ENCODE results near the gene NKD2.

The NKD2 gene

DNA sequence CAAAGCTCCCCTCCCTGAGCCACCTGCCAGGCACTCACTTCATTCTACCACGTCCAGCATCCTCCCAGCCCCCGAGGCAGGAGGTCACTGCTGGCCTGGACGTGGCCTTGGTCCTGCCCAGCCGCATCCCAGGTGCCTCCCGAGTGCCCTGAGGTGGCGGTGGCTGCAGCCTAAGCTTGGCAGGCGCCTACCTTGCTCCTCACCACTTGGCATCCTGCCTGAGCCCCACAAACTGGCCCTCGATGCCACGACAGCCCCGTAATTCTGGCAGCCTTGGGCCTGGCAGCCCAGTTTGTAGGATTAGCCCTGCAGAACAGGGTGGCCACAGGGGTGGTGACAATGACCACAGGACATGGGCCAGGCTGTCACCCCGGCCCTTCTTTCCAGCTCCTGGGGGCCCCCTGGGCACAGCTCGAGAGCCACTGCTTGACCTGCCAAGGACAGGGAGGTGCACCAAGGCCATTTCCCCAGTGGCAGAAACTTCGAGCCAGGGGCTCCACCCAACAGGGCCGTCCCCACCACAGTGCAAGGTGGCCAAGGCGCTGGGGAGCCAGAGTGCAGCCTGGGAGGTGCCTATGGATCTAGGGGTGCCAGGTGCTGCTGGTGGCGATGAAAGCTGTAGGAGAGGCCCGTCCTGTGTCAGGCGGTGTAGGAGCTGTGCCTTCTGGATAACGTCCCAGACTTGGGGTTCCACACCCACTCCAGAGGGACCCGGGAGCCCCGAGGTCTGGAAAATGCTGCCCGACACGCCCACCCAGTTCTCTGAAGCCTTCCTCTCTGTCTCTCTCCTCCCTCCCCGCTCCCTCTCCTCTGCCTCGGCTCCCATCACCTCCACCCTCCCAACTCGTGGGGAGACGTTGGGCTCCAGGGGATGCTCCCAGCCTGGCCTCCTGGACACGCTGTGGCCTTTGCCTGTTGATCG lies 18.4 kb downstream of the NKD2 start:
- Histone ChIP-seq H4K20me1 (ENCODE audit: insufficient read depth, low read length) (no peaks in the 10 kb centered on the region), H2AFZ (ENCODE audit: low read length) (no peak overlapping the region), H3K9me3 (ENCODE audit: low read length) (no peaks in the 10 kb centered on the region), H3K27ac (ENCODE audit: low read depth, low read length, poor library complexity, severe bottlenecking) (no peak overlapping the region), H3K9me2 (ENCODE audit: low read depth, low read length) (no peaks in the 10 kb centered on the region), H3K79me2 (ENCODE audit: insufficient read depth, low read length) (no peaks in the 10 kb centered on the region), H3K9ac (ENCODE audit: low read length) (no peak overlapping the region), H3K4me2 (ENCODE audit: low read length) (no peak overlapping the region), H3F3A (ENCODE audit: insufficient read depth, low read length) (no peaks in the 10 kb centered on the region), H3K4me3 (ENCODE audit: low read depth, low read length, poor library complexity, severe bottlenecking) (no peak overlapping the region), H3K27me3 (ENCODE audit: insufficient read depth, low read length) (0 out of 2 replicates have a peak, but pooled peaks cover 4% of the 10 kb centered on the region), H3K4me1 (ENCODE audit: insufficient read depth, low read length, severe bottlenecking) (no peaks in the 10 kb centered on the region), H3K36me3 (ENCODE audit: insufficient read depth, low read length) (no peaks in the 10 kb centered on the region)
- TF ChIP-seq, protein P1, sequence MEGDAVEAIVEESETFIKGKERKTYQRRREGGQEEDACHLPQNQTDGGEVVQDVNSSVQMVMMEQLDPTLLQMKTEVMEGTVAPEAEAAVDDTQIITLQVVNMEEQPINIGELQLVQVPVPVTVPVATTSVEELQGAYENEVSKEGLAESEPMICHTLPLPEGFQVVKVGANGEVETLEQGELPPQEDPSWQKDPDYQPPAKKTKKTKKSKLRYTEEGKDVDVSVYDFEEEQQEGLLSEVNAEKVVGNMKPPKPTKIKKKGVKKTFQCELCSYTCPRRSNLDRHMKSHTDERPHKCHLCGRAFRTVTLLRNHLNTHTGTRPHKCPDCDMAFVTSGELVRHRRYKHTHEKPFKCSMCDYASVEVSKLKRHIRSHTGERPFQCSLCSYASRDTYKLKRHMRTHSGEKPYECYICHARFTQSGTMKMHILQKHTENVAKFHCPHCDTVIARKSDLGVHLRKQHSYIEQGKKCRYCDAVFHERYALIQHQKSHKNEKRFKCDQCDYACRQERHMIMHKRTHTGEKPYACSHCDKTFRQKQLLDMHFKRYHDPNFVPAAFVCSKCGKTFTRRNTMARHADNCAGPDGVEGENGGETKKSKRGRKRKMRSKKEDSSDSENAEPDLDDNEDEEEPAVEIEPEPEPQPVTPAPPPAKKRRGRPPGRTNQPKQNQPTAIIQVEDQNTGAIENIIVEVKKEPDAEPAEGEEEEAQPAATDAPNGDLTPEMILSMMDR (IDR thresholded peaks at IDR 0.05; ENCODE audit: low read length) = no peak
- TF ChIP-seq EZH2 (IDR thresholded peaks at IDR 0.05; ENCODE audit: borderline replicate concordance, low read length) = no peak

DNA sequence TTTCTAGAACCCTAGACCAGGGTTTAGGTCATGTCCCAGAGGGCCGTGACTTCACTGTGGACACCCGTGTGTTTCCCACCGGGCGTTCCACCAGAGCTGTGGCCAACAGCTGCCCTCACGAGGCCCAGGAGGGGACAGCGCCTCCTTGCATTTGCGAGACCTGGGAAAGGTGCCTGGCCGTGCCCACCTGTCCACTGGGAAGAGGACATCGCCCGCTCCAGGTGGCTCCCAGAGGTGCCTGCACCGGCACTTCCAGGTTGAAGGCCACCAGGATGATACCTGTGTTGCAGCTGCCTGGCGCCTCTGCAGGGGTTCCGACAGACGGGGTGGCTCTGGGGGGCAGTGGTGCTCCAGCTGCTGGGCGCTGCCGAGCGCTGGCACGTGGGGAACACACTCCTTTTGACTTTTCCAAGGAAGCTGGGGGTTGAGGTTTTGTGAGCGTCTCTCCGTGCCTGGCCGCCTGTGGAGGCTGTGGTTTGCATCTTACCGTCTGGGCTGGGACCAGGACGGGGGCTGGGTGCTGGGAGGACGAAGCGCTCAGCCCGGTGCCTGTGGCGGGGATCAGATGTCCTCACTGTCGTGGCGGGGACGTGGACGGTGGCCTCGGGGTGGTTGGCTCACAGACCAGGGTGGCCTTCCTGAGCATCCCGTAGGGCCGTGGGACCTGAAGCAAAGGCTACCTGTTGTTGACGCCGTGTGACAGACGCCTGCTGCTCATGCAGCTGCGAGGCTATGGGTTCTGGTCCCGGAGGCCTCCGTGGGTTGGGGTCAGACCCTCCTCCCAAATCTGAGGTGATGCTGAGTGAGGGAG lies 19.2 kb downstream of the NKD2 start:
- Histone ChIP-seq H3K4me1 (ENCODE audit: insufficient read depth, low read length, severe bottlenecking) (no peaks in the 10 kb centered on the region), H3K27me3 (ENCODE audit: insufficient read depth, low read length) (0 out of 2 replicates have a peak, but pooled peaks cover 4% of the 10 kb centered on the region), H3K79me2 (ENCODE audit: insufficient read depth, low read length) (no peaks in the 10 kb centered on the region), H3K27ac (ENCODE audit: low read depth, low read length, poor library complexity, severe bottlenecking) (no peak overlapping the region), H2AFZ (ENCODE audit: low read length) (no peak overlapping the region), H3K9ac (ENCODE audit: low read length) (no peak overlapping the region), H3K4me2 (ENCODE audit: low read length) (no peak overlapping the region), H4K20me1 (ENCODE audit: insufficient read depth, low read length) (no peaks in the 10 kb centered on the region), H3F3A (ENCODE audit: insufficient read depth, low read length) (no peaks in the 10 kb centered on the region), H3K36me3 (ENCODE audit: insufficient read depth, low read length) (no peaks in the 10 kb centered on the region), H3K4me3 (ENCODE audit: low read depth, low read length, poor library complexity, severe bottlenecking) (no peak overlapping the region), H3K9me2 (ENCODE audit: low read depth, low read length) (no peaks in the 10 kb centered on the region), H3K9me3 (ENCODE audit: low read length) (no peaks in the 10 kb centered on the region)
- TF ChIP-seq EZH2 (IDR thresholded peaks at IDR 0.05; ENCODE audit: borderline replicate concordance, low read length) = no peak

DNA sequence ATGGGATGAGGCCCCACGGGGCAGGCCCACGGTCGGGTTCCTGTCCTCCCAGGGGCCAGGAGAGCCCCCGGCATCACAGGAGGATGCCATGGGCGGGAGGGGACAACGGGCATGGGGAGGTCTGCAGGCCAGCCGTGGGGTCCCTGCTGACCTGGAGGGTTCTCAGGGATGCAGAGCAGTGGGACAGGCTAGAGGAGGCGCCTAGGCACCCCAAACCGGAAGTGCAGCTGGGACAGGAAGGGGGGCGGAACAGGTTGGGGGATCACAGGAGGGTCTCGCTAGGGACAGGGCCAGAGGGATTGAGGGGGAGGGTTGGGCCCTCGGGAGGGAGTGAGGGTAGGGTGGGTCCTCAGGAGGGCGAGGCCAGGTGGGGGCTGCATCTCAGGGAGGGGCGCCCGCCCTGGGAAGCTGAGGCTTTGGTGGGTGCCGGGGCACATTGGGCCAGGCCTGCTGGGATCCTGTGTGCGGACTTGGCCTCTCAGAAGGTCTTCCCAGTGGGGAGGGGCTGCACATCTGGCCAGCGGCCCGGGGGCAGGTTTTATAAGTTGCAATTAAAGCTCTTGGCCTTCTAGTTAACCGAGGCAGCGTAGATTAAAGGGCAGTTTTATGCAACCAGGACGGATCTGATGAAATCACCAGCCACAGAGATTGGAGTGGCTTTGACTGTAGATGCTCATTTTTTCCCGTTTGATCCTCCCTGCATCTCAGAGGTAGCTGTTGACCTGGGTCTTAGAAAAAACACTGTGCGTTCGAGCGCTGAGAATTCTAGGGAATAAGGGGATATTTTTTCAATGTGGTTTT lies 20.1 kb downstream of the NKD2 start:
- no peak overlapping the region for H3K4me3 ChIP-seq (ENCODE audit: low read depth, low read length, poor library complexity, severe bottlenecking)
- H3K27ac ChIP-seq (ENCODE audit: low read depth, low read length, poor library complexity, severe bottlenecking) = no peak overlapping the region
- no peak overlapping the region for H3K9ac ChIP-seq (ENCODE audit: low read length)
- no peaks in the 10 kb centered on the region for H3K4me1 ChIP-seq (ENCODE audit: insufficient read depth, low read length, severe bottlenecking)
- H3K9me3 ChIP-seq (ENCODE audit: low read length) = no peaks in the 10 kb centered on the region
- no peaks in the 10 kb centered on the region for H3K36me3 ChIP-seq (ENCODE audit: insufficient read depth, low read length)
- no peaks in the 10 kb centered on the region for H3K79me2 ChIP-seq (ENCODE audit: insufficient read depth, low read length)
- H2AFZ ChIP-seq (ENCODE audit: low read length) = no peak overlapping the region
- H3K4me2 ChIP-seq (ENCODE audit: low read length) = no peak overlapping the region
- H3F3A ChIP-seq (ENCODE audit: insufficient read depth, low read length) = no peaks in the 10 kb centered on the region
- TF ChIP-seq, protein P1 (IDR thresholded peaks at IDR 0.05; ENCODE audit: low read length) = no peak
- no peak for TF ChIP-seq EZH2 (IDR thresholded peaks at IDR 0.05; ENCODE audit: borderline replicate concordance, low read length)
- H4K20me1 ChIP-seq (ENCODE audit: insufficient read depth, low read length) = no peaks in the 10 kb centered on the region
- 0 out of 2 replicates have a peak, but pooled peaks cover 4% of the 10 kb centered on the region for H3K27me3 ChIP-seq (ENCODE audit: insufficient read depth, low read length)
- H3K9me2 ChIP-seq (ENCODE audit: low read depth, low read length) = no peaks in the 10 kb centered on the region

Measured in OCI-LY1 (cell line).